SK-N-SH (cell line): ENCODE measurements around the gene ATP13A3. TPM values are rescaled to one million over a fixed set of nuclear protein-coding genes. Genes with fewer than 3 reads are reported as not detected.

Experiments used
- CTCF ChIA-PET: fragments of 300-600, 350-600 bp; formaldehyde crosslinking; extraction: SDS; loops from one replicate; lab custom pipeline; 2021; lab: Yijun Ruan, JAX
- POLR2A ChIA-PET: fragments of 350-600 bp; sonication (Branson Sonifier 250); formaldehyde crosslinking; extraction: SDS; loops from one replicate; lab custom pipeline; 2020; ENCODE audit warnings: antibody characterized with exemption, inconsistent platforms; lab: Yijun Ruan, JAX
- DNase-seq: peaks from one replicate; pipeline ENCODE4 v3.0.0; 2012
- H2AFZ ChIP-seq: fragments of 200-600 bp; sonication (generic); 2 replicates; pipeline ENCODE4 v1.8.1; 2016; ENCODE audit warnings: antibody characterized with exemption, mild to moderate bottlenecking, low read depth
- H3F3A ChIP-seq: fragments of 200-600 bp; sonication (generic); replicated peaks from 2 replicates; pipeline ENCODE3; 2016; ENCODE audit warnings: antibody characterized with exemption, mild to moderate bottlenecking; ENCODE audit not compliant: insufficient read depth
- H3K27ac ChIP-seq, 2 experiments: fragments of 200-500 bp in 1 of 2; fragments of 200-600 bp in 1 of 2; sonication (Bioruptor generic) in 1 of 2; sonication (generic), shearing (Covaris generic) in 1 of 2; 2 replicates each; pipeline versions ENCODE4 v1.5.1 to v1.6.1; 2014 to 2016; ENCODE audit warnings: low read depth in 2 of 2, inconsistent platforms in 1 of 2, low read length in 1 of 2, mild to moderate bottlenecking in 1 of 2, mixed read lengths in 1 of 2
- H3K27me3 ChIP-seq: fragments of 200-600 bp; sonication (generic), shearing (Covaris generic); 2 replicates; pipeline ENCODE4 v1.6.1; 2016; ENCODE audit warnings: mixed run types; ENCODE audit not compliant: insufficient read depth
- H3K36me3 ChIP-seq, 2 experiments: fragments of 200-500 bp in 1 of 2; fragments of 200-600 bp in 1 of 2; sonication (Bioruptor generic) in 1 of 2; sonication (generic) in 1 of 2; replicated peaks in 1 of 2; 2 replicates each; pipeline versions ENCODE3 to v1.5.1; 2014 to 2016; ENCODE audit warnings: low read length in 1 of 2, mild to moderate bottlenecking in 1 of 2; ENCODE audit not compliant: insufficient read depth in 2 of 2, control insufficient read depth in 1 of 2
- H3K4me1 ChIP-seq, 2 experiments: fragments of 200-500 bp in 1 of 2; fragments of 200-600 bp in 1 of 2; sonication (Bioruptor generic) in 1 of 2; sonication (generic), shearing (Covaris generic) in 1 of 2; 2 replicates each; pipeline versions ENCODE4 v1.5.1 to v1.6.1; 2014 to 2016; ENCODE audit warnings: low read depth in 1 of 2, low read length in 1 of 2, mixed run types in 1 of 2; ENCODE audit not compliant: insufficient read depth in 2 of 2, control insufficient read depth in 1 of 2
- H3K4me2 ChIP-seq: fragments of 200-600 bp; sonication (generic), shearing (Covaris generic); 2 replicates; pipeline ENCODE4 v1.6.1; 2017; ENCODE audit warnings: mixed run types
- H3K4me3 ChIP-seq, 2 experiments: fragments of 200-500 bp in 1 of 2; fragments of 200-600 bp in 1 of 2; sonication (Bioruptor generic) in 1 of 2; sonication (generic), shearing (Covaris generic) in 1 of 2; 2 replicates each; pipeline versions ENCODE4 v1.5.1 to v1.8.1; 2014 to 2016; ENCODE audit warnings: low read depth in 2 of 2, inconsistent platforms in 1 of 2, low read length in 1 of 2, mild to moderate bottlenecking in 1 of 2, mixed read lengths in 1 of 2, moderate library complexity in 1 of 2
- H3K79me2 ChIP-seq: fragments of 200-600 bp; sonication (generic); 2 replicates; pipeline ENCODE4 v1.8.1; 2017; ENCODE audit warnings: mild to moderate bottlenecking; ENCODE audit not compliant: insufficient read depth
- H3K9ac ChIP-seq: fragments of 200-600 bp; sonication (generic); 2 replicates; pipeline ENCODE4 v1.6.1; 2017; ENCODE audit warnings: mixed run types
- H3K9me2 ChIP-seq: fragments of 200-600 bp; sonication (generic); 2 replicates; pipeline ENCODE4 v1.6.1; 2017; ENCODE audit warnings: mixed run types
- H3K9me3 ChIP-seq: fragments of 200-600 bp; sonication (generic); 2 replicates; pipeline ENCODE4 v1.6.1; 2017; ENCODE audit warnings: mixed run types, mild to moderate bottlenecking, moderate library complexity
- H4K20me1 ChIP-seq: fragments of 200-600 bp; sonication (generic); 2 replicates; pipeline ENCODE4 v1.6.1; 2017; ENCODE audit warnings: mild to moderate bottlenecking, mixed run types; ENCODE audit not compliant: insufficient read depth
- ELF1 ChIP-seq: IDR thresholded peaks from 2 replicates; pipeline ENCODE4 v1.4.0; 2012
- FOXJ3 ChIP-seq: sonication (generic); formaldehyde crosslinking; IDR thresholded peaks from 2 replicates; pipeline ENCODE4 v1.5.1; 2020; ENCODE audit warnings: mild to moderate bottlenecking, missing genetic modification reagents
- RFX5 ChIP-seq: IDR thresholded peaks from 2 replicates; pipeline ENCODE4 v1.6.1; 2012; ENCODE audit warnings: mild to moderate bottlenecking, improper control_type of control experiment, low read length
- RXRA ChIP-seq: IDR thresholded peaks from 2 replicates; pipeline ENCODE4 v1.4.0; 2012; ENCODE audit warnings: low read depth, mild to moderate bottlenecking, borderline replicate concordance
- SMC3 ChIP-seq: IDR thresholded peaks from 2 replicates; pipeline ENCODE4 v1.6.1; 2012; ENCODE audit warnings: low read depth, low read length, improper control_type of control experiment
- TEAD4 ChIP-seq: IDR thresholded peaks from 2 replicates; pipeline ENCODE4 v1.4.0; 2012; ENCODE audit warnings: mild to moderate bottlenecking, borderline replicate concordance; ENCODE audit not compliant: insufficient read depth
- USF1 ChIP-seq: IDR thresholded peaks from 2 replicates; pipeline ENCODE4 v1.4.0; 2012; ENCODE audit warnings: low read depth, borderline replicate concordance
- USF2 ChIP-seq: fragments of 150-350 bp; IDR thresholded peaks from 2 replicates; pipeline ENCODE4 v1.6.1; 2017; ENCODE audit warnings: antibody characterized with exemption, low read length, low read depth, borderline replicate concordance
- ZBTB33 ChIP-seq: IDR thresholded peaks from 2 replicates; pipeline ENCODE4 v1.4.0; 2012; ENCODE audit warnings: low read depth, borderline replicate concordance
- WGBS: methylation state at CpG from one replicate; pipeline ENCODE4 v1.1.6; 2017; ENCODE audit warnings: low lambda C conversion rate; 5-methylcytosine and 5-hydroxymethylcytosine counted together
- polyA plus RNA-seq, 3 experiments: library from polyadenylated mRNA; depleted of rRNA; stranded (reverse); fragments of >200 nt; gene quantifications; 2 replicates each; pipeline ENCODE4 v1.2.3, GENCODE V29; 2012

ATP13A3 gene
- polyA plus RNA-seq, 1 of the 3 experiments (the other 2 are of a cell fraction): 48.2 TPM

GRCh38 chr3:194424373-194424772 lies 62.4 kb downstream of the ATP13A3 start:
- H2AFZ ChIP-seq: no peak overlapping the region
- no peak overlapping the region for H3K4me2 ChIP-seq
- no peak overlapping the region for H3K4me3 ChIP-seq
- 100% methylated on average over 1 of the region's 1 CpG for WGBS
- H3K9me2 ChIP-seq: no peaks in the 10 kb centered on the region
- H3K36me3 ChIP-seq: peaks cover 71 to 89% of the 10 kb centered on the region in 2 experiments
- no peaks in the 10 kb centered on the region; a peak in 2 of 4 replicates for H3K4me1 ChIP-seq
- no peaks in the 10 kb centered on the region for H3K27me3 ChIP-seq
- H3K9me3 ChIP-seq: no peaks in the 10 kb centered on the region
- peaks cover 5% of the 10 kb centered on the region; the same call in 1 of the 2 replicates for H4K20me1 ChIP-seq
- no peak overlapping the region for H3K9ac ChIP-seq
- DNase-seq: no peak
- peaks cover 64% of the 10 kb centered on the region for H3K79me2 ChIP-seq
- no peak for TF ChIP-seq USF2
- no peak for TF ChIP-seq FOXJ3 (CRISPR knock-in tag)
- no peak for TF ChIP-seq ELF1
- no peak for TF ChIP-seq RFX5
- ChIA-PET CTCF (interaction anchor here (0.6 to 1.4 kb wide), 3 partner anchors 78 to 82 kb away, joined by 3 to 4 read pairs (median 3); no protein-coding TSS in a partner anchor), POLR2A (no interaction called here)
- H3F3A ChIP-seq: peaks cover 72% of the 10 kb centered on the region
- no peak overlapping the region for H3K27ac ChIP-seq

- H4K20me1 ChIP-seq: peaks cover 5% of the 10 kb centered on the region; the same call in 1 of the 2 replicates
- peak overlapping the region in 1 of 2 experiments; percentile 33; a peak in 1 of 4 replicates for H3K27ac ChIP-seq
- POLR2A ChIA-PET: no interaction called here
- H3K9me3 ChIP-seq: no peaks in the 10 kb centered on the region
- H2AFZ ChIP-seq: no peak overlapping the region
- H3K27me3 ChIP-seq: no peaks in the 10 kb centered on the region
- WGBS: 93% methylated on average over 3 of the region's 3 CpGs
- peaks cover 72% of the 10 kb centered on the region for H3F3A ChIP-seq
- no peak overlapping the region for H3K9ac ChIP-seq
- no peak overlapping the region for H3K4me3 ChIP-seq
- H3K36me3 ChIP-seq: peaks cover 72 to 90% of the 10 kb centered on the region in 2 experiments
- TF ChIP-seq ZBTB33 (no peak), RXRA (no peak), TEAD4 (no peak), SMC3 (no peak), USF1 (no peak)
- H3K4me1 ChIP-seq: no peaks in the 10 kb centered on the region; a peak in 2 of 4 replicates
- H3K4me2 ChIP-seq: no peak overlapping the region
- no peaks in the 10 kb centered on the region for H3K9me2 ChIP-seq
- H3K79me2 ChIP-seq: peaks cover 75% of the 10 kb centered on the region
- no peak for DNase-seq
- CTCF ChIA-PET: interaction anchor here (0.7 to 1.3 kb wide), 3 partner anchors 17 to 80 kb away, joined by 3 to 5 read pairs (median 3); no protein-coding TSS in a partner anchor
Observed at GRCh38 chr3:194423317-194423716, 63.5 kb downstream of the ATP13A3 start.
